ENCODE measurements around the gene RPS6KC1.

DNA sequence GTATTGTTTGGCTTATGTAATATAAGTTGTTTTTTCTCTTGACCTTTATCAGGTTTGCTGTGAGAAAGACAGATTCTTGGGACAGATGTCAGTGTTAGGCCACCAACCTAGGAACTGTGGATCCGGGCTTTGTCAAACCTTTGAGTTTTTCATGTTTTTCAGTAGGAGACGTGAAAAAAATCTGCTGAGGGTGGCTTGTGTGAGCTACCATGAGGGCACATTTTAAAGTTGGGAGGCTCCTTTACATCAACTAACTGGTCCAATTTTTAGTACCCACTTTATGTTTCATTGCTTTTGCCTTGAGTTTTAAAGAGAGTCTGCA lies 801 bp downstream of the RPS6KC1 start:
- no peak for TF ChIP-seq SUZ12 (IDR thresholded peaks at IDR 0.05)
- TF ChIP-seq CTBP1 (IDR thresholded peaks at IDR 0.05; ENCODE audit: borderline replicate concordance): no peak
- TF ChIP-seq TARDBP (IDR thresholded peaks at IDR 0.05): no peak
- TF ChIP-seq FOXK2 (IDR thresholded peaks at IDR 0.05): no peak
- no peak for TF ChIP-seq SP1 (IDR thresholded peaks at IDR 0.05)
- TF ChIP-seq ZNF384 (IDR thresholded peaks at IDR 0.05): no peak
- TF ChIP-seq L3MBTL2 (conservative IDR thresholded peaks at IDR 0.05): no peak

Data from HEK293T (cell line).